Measurements from ENCODE around the gene GRAMD4.

DNA sequence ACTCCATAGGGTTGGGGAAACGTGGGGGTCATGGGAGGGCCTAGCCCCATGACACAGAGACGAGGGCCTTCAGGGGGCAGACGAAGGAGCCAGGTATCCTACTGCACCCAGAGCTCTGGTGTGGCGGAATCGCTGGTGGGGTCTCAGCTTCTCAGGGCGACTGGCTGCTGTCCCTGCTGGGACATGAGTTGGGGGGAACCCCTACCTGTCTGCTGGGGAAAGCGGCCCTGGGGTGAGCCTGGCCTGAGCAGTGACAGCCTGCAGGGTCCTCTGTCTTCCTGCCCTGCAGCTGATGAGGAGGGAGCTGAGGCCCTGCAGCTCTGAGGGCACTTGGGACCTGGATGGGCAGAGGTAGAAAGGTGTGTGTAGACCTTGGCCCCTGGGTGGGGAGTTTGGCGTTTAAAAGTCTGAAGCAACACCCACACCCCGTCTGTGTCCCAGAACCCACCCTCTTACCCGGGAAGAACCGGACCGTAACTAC lies 33.6 kb upstream of the GRAMD4 start:
- TF ChIP-seq, protein P1, sequence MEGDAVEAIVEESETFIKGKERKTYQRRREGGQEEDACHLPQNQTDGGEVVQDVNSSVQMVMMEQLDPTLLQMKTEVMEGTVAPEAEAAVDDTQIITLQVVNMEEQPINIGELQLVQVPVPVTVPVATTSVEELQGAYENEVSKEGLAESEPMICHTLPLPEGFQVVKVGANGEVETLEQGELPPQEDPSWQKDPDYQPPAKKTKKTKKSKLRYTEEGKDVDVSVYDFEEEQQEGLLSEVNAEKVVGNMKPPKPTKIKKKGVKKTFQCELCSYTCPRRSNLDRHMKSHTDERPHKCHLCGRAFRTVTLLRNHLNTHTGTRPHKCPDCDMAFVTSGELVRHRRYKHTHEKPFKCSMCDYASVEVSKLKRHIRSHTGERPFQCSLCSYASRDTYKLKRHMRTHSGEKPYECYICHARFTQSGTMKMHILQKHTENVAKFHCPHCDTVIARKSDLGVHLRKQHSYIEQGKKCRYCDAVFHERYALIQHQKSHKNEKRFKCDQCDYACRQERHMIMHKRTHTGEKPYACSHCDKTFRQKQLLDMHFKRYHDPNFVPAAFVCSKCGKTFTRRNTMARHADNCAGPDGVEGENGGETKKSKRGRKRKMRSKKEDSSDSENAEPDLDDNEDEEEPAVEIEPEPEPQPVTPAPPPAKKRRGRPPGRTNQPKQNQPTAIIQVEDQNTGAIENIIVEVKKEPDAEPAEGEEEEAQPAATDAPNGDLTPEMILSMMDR (IDR thresholded peaks at IDR 0.05), result no peak
- TF ChIP-seq POLR2A (IDR thresholded peaks at IDR 0.05), result no peak
